ENCODE measurements around the gene TJP1.

DNA sequence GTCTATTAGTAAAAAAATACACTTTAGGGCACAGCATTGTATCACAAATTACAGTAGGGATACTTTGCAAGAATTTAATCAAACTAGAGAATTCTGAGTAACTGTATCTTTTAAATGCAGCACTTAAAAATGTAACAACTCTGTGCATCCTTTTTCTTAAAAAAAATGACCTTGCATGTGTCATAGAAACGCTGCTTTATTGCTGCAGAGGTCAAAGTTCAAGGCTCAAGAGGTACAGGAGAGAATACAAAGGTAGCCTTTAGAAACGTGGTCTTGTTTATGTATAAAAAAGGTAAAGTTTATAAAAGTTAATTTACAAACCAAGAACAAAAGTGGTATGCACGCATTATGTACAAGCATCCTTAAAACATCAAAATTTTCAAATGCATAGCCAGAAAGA, 122.0 kb downstream of the TJP1 start:
- TF ChIP-seq, protein P1, sequence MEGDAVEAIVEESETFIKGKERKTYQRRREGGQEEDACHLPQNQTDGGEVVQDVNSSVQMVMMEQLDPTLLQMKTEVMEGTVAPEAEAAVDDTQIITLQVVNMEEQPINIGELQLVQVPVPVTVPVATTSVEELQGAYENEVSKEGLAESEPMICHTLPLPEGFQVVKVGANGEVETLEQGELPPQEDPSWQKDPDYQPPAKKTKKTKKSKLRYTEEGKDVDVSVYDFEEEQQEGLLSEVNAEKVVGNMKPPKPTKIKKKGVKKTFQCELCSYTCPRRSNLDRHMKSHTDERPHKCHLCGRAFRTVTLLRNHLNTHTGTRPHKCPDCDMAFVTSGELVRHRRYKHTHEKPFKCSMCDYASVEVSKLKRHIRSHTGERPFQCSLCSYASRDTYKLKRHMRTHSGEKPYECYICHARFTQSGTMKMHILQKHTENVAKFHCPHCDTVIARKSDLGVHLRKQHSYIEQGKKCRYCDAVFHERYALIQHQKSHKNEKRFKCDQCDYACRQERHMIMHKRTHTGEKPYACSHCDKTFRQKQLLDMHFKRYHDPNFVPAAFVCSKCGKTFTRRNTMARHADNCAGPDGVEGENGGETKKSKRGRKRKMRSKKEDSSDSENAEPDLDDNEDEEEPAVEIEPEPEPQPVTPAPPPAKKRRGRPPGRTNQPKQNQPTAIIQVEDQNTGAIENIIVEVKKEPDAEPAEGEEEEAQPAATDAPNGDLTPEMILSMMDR (conservative IDR thresholded peaks at IDR 0.05) = no peak
- TF ChIP-seq EZH2 (IDR thresholded peaks at IDR 0.05; ENCODE audit: low read depth) = no peak

All from PC-9 (cell line).